Subcutaneous adipose tissue (tissue), 4 donors: Measurements from ENCODE around the gene CD93. TPM values are rescaled to one million over a fixed set of nuclear protein-coding genes. Genes with fewer than 3 reads are reported as not detected.

Experiments
- CTCF ChIP-seq: fragments of 450-650 bp; IDR thresholded peaks from one replicate; pipeline ENCODE4 v1.5.1; 2016; ENCODE audit warnings: low read depth, mild to moderate bottlenecking, control low read depth, antibody characterized with exemption, moderate library complexity
- total RNA-seq, 4 donors: library from RNA; depleted of rRNA; stranded (reverse); fragments of >200 nt; gene quantifications; one replicate each; pipeline ENCODE4 v1.1.0, GENCODE V29; 2016

Gene CD93
- total RNA-seq, 4 donors from 2014 or later: 47.8 to 82.9 (median 61.0) TPM

- no peak for TF ChIP-seq CTCF
Observed at GRCh38 chr20:23092384-23092756, 6.2 kb upstream of the CD93 start.

GRCh38 chr20:23091721-23092383, 5.7 kb upstream of the CD93 start:
- TF ChIP-seq CTCF: no peak

- no peak for TF ChIP-seq CTCF
Observed at GRCh38 chr20:23090878-23091277, 4.8 kb upstream of the CD93 start.

GRCh38 chr20:23090147-23090546, 4.0 kb upstream of the CD93 start:
- TF ChIP-seq CTCF: no peak

GRCh38 chr20:23088866-23089265, 2.7 kb upstream of the CD93 start:
- TF ChIP-seq CTCF: no peak

GRCh38 chr20:23087587-23088251, 1.6 kb upstream of the CD93 start:
- TF ChIP-seq CTCF: no peak

- TF ChIP-seq CTCF: no peak
Observed at GRCh38 chr20:23086931-23087411, 847 bp upstream of the CD93 start.
